ENCODE results near the gene PLEKHG4B. TPM values are rescaled to one million over a fixed set of nuclear protein-coding genes. Genes with fewer than 3 reads are reported as not detected.

The PLEKHG4B gene
- total RNA-seq, 4 donors from 2014 or later = 0.18 to 2.5 (median 0.19) TPM; not detected in 1

DNA sequence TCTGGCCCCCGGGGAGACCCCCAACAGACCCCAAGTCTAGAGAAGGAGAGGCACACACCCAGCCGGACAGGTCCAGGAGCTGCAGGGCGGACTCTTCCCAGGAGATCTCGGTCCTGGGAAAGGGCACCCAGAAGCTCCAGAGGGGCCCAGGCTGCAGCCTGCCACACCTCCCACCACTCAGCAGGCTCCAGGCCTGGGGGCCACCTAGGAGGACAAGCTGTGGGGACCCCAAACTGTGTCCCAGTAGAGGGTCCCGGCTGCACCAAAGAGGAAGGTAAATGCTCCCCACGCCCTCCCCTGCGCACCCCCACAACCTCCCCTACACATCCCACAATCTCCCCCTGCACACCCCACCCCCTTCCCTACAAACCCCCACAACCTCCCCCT is 48.5 kb downstream of the PLEKHG4B start:
- Histone ChIP-seq H3K27ac (no peak overlapping the region), H3K9me3 (no peaks in the 10 kb centered on the region), H3K4me1 (no peaks in the 10 kb centered on the region), H3K4me3 (no peak overlapping the region), H3K36me3 (no peaks in the 10 kb centered on the region), H3K27me3 (no peaks in the 10 kb centered on the region)
- DNase-seq = no peak
- TF ChIP-seq, protein P1, sequence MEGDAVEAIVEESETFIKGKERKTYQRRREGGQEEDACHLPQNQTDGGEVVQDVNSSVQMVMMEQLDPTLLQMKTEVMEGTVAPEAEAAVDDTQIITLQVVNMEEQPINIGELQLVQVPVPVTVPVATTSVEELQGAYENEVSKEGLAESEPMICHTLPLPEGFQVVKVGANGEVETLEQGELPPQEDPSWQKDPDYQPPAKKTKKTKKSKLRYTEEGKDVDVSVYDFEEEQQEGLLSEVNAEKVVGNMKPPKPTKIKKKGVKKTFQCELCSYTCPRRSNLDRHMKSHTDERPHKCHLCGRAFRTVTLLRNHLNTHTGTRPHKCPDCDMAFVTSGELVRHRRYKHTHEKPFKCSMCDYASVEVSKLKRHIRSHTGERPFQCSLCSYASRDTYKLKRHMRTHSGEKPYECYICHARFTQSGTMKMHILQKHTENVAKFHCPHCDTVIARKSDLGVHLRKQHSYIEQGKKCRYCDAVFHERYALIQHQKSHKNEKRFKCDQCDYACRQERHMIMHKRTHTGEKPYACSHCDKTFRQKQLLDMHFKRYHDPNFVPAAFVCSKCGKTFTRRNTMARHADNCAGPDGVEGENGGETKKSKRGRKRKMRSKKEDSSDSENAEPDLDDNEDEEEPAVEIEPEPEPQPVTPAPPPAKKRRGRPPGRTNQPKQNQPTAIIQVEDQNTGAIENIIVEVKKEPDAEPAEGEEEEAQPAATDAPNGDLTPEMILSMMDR (IDR thresholded peaks at IDR 0.05) = no peak
- TF ChIP-seq POLR2A (IDR thresholded peaks at IDR 0.05) = no peak

DNA sequence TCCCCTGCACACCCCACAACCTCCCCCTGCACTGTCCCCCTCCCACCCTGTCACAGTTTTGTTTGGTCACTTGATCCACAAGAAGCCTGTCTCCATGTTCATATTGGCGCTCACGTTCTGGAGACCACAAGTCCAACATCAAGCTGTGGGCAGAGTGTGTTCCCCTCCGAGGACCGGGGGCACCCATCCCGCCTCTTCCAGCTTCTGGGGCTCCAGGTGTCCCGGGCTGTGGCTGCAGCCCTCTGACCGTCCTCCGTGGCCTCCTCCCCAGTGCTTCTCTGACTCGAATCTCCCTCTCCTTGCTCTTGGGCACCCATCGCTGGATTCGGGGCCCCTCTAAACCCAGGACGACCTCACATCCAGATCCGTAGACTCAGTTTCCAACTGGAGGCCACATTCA is 49.2 kb downstream of the PLEKHG4B start:
- no peaks in the 10 kb centered on the region for H3K36me3 ChIP-seq
- no peak overlapping the region for H3K4me3 ChIP-seq
- no peaks in the 10 kb centered on the region for H3K9me3 ChIP-seq
- DNase-seq = no peak
- no peaks in the 10 kb centered on the region for H3K4me1 ChIP-seq
- TF ChIP-seq, protein P1 (IDR thresholded peaks at IDR 0.05) = no peak
- TF ChIP-seq POLR2A (IDR thresholded peaks at IDR 0.05) = no peak
- no peaks in the 10 kb centered on the region for H3K27me3 ChIP-seq
- no peak overlapping the region for H3K27ac ChIP-seq

DNA sequence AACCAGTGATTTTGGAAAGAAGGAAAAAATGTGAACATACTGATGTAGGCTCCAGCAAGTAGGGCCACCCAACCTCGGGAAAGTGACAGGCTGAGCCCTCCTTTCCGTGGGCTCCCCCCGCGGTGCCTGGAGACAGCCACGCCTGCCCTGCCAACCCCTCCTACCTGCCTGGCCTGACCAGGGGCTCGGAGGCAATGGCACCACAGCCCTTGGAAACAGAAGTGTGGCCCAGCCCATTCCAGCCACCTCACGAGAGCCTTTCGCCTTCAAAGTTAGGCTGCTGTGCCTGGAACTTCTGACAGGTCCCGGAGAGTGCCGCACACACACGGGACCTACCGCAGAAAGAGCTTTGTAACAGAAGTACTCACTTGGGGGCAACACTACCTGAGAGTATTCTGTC is 49.8 kb downstream of the PLEKHG4B start:
- H3K36me3 ChIP-seq = no peaks in the 10 kb centered on the region
- TF ChIP-seq POLR2A (IDR thresholded peaks at IDR 0.05) = no peak
- TF ChIP-seq, protein P1 (IDR thresholded peaks at IDR 0.05) = no peak
- H3K9me3 ChIP-seq = peaks cover 0 to under 1% (median 0%) of the 10 kb centered on the region in 4 donors
- no peaks in the 10 kb centered on the region for H3K4me1 ChIP-seq
- H3K27me3 ChIP-seq = no peaks in the 10 kb centered on the region
- H3K27ac ChIP-seq = no peak overlapping the region
- DNase-seq = no peak
- no peak overlapping the region for H3K4me3 ChIP-seq

DNA sequence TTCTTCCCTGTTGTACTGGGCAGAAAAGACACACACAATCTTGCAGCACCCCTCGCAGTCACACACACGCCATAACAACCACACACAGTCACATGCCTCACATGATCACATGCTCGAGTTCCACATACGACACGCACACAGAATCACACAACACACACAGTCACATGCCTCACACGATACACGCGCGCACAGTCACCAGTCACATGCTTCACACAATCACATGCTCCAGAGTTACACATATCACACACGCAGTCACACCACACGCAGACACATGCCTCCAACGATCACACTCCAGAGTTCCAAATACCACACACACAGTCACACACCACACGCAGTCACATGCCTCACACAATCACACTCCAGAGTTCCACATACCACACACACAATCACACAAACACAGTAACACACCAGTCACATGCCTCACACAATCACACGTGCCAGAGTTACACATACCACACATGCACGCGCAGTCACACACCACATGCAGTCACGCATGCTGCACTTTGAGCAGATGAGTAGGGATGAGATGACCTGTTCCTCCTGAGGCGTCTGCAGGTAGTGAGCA is 50.4 kb downstream of the PLEKHG4B start:
- DNase-seq = no peak
- Histone ChIP-seq H3K4me3 (no peak overlapping the region), H3K36me3 (no peaks in the 10 kb centered on the region), H3K9me3 (peaks cover 0 to 6% (median 3%) of the 10 kb centered on the region in 4 donors), H3K27ac (no peak overlapping the region), H3K27me3 (no peaks in the 10 kb centered on the region), H3K4me1 (no peaks in the 10 kb centered on the region)
- TF ChIP-seq POLR2A (IDR thresholded peaks at IDR 0.05) = no peak
- TF ChIP-seq, protein P1 (IDR thresholded peaks at IDR 0.05) = no peak

DNA sequence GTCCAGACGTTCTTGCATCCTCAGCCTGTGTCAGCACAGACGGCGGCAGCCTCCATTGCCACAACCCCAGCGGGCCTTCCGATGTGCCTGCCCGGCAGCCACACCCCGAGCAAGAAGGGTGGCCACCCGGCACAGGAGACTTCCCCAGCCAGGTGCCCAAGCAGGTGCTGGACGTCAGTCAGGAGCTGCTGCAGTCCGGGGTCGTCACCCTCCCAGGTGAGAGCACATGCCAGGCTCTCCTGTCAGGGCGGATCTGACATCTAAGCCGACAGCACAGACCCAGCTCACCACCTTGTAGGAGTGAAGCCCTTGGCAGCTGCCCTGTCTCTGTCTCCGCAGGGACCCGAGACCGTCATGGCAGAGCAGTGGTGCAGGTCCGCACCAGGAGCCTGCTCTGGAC is 51.1 kb downstream of the PLEKHG4B start:
- DNase-seq = no peak
- Histone ChIP-seq H3K27me3 (no peaks in the 10 kb centered on the region), H3K4me3 (no peak overlapping the region), H3K9me3 (peaks cover 0 to 13% (median 4%) of the 10 kb centered on the region in 4 donors), H3K27ac (no peak overlapping the region), H3K36me3 (no peaks in the 10 kb centered on the region), H3K4me1 (no peaks in the 10 kb centered on the region)
- TF ChIP-seq, protein P1 (IDR thresholded peaks at IDR 0.05) = no peak

DNA sequence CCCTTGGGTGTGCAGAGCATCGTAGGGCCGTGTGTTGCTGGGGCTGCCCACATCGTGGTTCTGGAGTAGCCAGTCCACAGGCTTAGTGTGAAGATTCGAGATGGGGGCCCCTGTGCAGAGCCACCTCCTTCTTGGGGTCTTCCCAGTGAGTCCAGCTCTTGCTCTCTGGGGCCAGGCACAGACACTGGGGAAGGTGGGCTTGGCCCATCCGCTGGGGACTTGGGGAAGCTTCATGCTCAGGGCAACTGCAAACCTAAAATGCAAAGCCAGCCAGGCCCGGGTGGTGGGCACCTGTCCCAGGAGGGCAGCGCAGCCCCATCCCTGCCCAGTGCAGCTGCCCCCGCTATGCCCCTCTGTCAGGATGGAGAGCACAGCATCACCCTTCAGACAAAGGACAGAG is 53.0 kb downstream of the PLEKHG4B start:
- peaks cover 0 to 13% (median 4%) of the 10 kb centered on the region in 4 donors for H3K9me3 ChIP-seq
- H3K4me3 ChIP-seq = no peak overlapping the region
- no peaks in the 10 kb centered on the region for H3K4me1 ChIP-seq
- H3K27me3 ChIP-seq = no peaks in the 10 kb centered on the region
- H3K36me3 ChIP-seq = no peaks in the 10 kb centered on the region
- no peak overlapping the region for H3K27ac ChIP-seq
- DNase-seq = no peak
- TF ChIP-seq POLR2A (IDR thresholded peaks at IDR 0.05) = no peak
- TF ChIP-seq, protein P1 (IDR thresholded peaks at IDR 0.05) = no peak
